Measurements from ENCODE around the gene CST7.
A peak's percentile ranks its signal among the peaks of the same experiment; 100 is the strongest.

CST7 gene

GRCh38 chr20:24987873-24988835 is 39.1 kb downstream of the CST7 start:
- Histone ChIP-seq H3K9ac (ENCODE audit: low read depth, low read length) (no peak overlapping the region), H3K4me2 (ENCODE audit: insufficient read depth, low read length) (no peak overlapping the region), H3K27ac (ENCODE audit: low read length) (no peak overlapping the region), H3K79me2 (ENCODE audit: insufficient read depth, low read length) (peaks cover 92% of the 10 kb centered on the region), H2AFZ (ENCODE audit: low read depth, low read length) (no peak overlapping the region), H3K9me3 (ENCODE audit: insufficient read depth, low read length, severe bottlenecking) (no peaks in the 10 kb centered on the region), H3K4me3 (ENCODE audit: low read depth in 1 of 2, low read length in 2 of 2) (no peak overlapping the region), H3K36me3 (ENCODE audit: insufficient read depth, low read length) (peaks cover 19% of the 10 kb centered on the region), H3K27me3 (ENCODE audit: insufficient read depth, low read length, poor library complexity) (no peaks in the 10 kb centered on the region), H3K4me1 (ENCODE audit: insufficient read depth, low read length) (peaks cover 50% of the 10 kb centered on the region), H4K20me1 (ENCODE audit: insufficient read depth, low read length) (peaks cover 23% of the 10 kb centered on the region; the same call in 1 of the 2 replicates)
- TF ChIP-seq EZH2 (IDR thresholded peaks at IDR 0.05; ENCODE audit: borderline replicate concordance, low read depth, low read length, severe bottlenecking) = no peak
- TF ChIP-seq CTCF (IDR thresholded peaks at IDR 0.05; ENCODE audit: borderline replicate concordance, extremely low read depth, low read length, poor library complexity, severe bottlenecking) = no peak
- DNase-seq (no peak), ATAC-seq (ENCODE audit: insufficient read depth, low read depth) (no peak)

- Histone ChIP-seq H3K27ac (ENCODE audit: low read length) (no peak overlapping the region), H3K9me3 (ENCODE audit: insufficient read depth, low read length, severe bottlenecking) (no peaks in the 10 kb centered on the region), H3K4me2 (ENCODE audit: insufficient read depth, low read length) (peak overlapping the region; percentile 3; the same call in 1 of the 2 replicates), H3K4me1 (ENCODE audit: insufficient read depth, low read length) (peaks cover 58% of the 10 kb centered on the region), H3K9ac (ENCODE audit: low read depth, low read length) (no peak overlapping the region), H3K79me2 (ENCODE audit: insufficient read depth, low read length) (peaks cover 82% of the 10 kb centered on the region), H2AFZ (ENCODE audit: low read depth, low read length) (no peak overlapping the region), H3K36me3 (ENCODE audit: insufficient read depth, low read length) (peaks cover 10% of the 10 kb centered on the region), H4K20me1 (ENCODE audit: insufficient read depth, low read length) (peaks cover 23% of the 10 kb centered on the region; the same call in 1 of the 2 replicates), H3K27me3 (ENCODE audit: insufficient read depth, low read length, poor library complexity) (no peaks in the 10 kb centered on the region), H3K4me3 (ENCODE audit: low read depth in 1 of 2, low read length in 2 of 2) (no peak overlapping the region)
- DNase-seq (no peak), ATAC-seq (ENCODE audit: insufficient read depth, low read depth) (no peak)
- no peak for TF ChIP-seq EZH2 (IDR thresholded peaks at IDR 0.05; ENCODE audit: borderline replicate concordance, low read depth, low read length, severe bottlenecking)
- no peak for TF ChIP-seq CTCF (IDR thresholded peaks at IDR 0.05; ENCODE audit: borderline replicate concordance, extremely low read depth, low read length, poor library complexity, severe bottlenecking)
Observed at GRCh38 chr20:24989162-24989561, 40.1 kb downstream of the CST7 start.

- H3K27me3 ChIP-seq (ENCODE audit: insufficient read depth, low read length, poor library complexity) = no peaks in the 10 kb centered on the region
- H3K4me2 ChIP-seq (ENCODE audit: insufficient read depth, low read length) = peak overlapping the region; percentile 91
- peak overlapping the region; percentile 63 for H3K9ac ChIP-seq (ENCODE audit: low read depth, low read length)
- H3K79me2 ChIP-seq (ENCODE audit: insufficient read depth, low read length) = peaks cover 66% of the 10 kb centered on the region
- no peak for ATAC-seq (ENCODE audit: insufficient read depth, low read depth)
- no peak for DNase-seq
- H3K9me3 ChIP-seq (ENCODE audit: insufficient read depth, low read length, severe bottlenecking) = no peaks in the 10 kb centered on the region
- peaks cover 6% of the 10 kb centered on the region for H3K36me3 ChIP-seq (ENCODE audit: insufficient read depth, low read length)
- TF ChIP-seq EZH2 (IDR thresholded peaks at IDR 0.05; ENCODE audit: borderline replicate concordance, low read depth, low read length, severe bottlenecking) (no peak), CTCF (IDR thresholded peaks at IDR 0.05; ENCODE audit: borderline replicate concordance, extremely low read depth, low read length, poor library complexity, severe bottlenecking) (no peak)
- H3K27ac ChIP-seq (ENCODE audit: low read length) = no peak overlapping the region
- peaks cover 61% of the 10 kb centered on the region for H3K4me1 ChIP-seq (ENCODE audit: insufficient read depth, low read length)
- peak overlapping the region in 1 of 2 experiments; percentile 80; a peak in 2 of 4 replicates for H3K4me3 ChIP-seq (ENCODE audit: low read depth in 1 of 2, low read length in 2 of 2)
- H2AFZ ChIP-seq (ENCODE audit: low read depth, low read length) = no peak overlapping the region
- H4K20me1 ChIP-seq (ENCODE audit: insufficient read depth, low read length) = peaks cover 17% of the 10 kb centered on the region; the same call in 1 of the 2 replicates
Observed at GRCh38 chr20:24990810-24991252, 41.8 kb downstream of the CST7 start.

Measured in DND-41 (cell line).